ENCODE measurements around the gene UBD.

The UBD gene

DNA sequence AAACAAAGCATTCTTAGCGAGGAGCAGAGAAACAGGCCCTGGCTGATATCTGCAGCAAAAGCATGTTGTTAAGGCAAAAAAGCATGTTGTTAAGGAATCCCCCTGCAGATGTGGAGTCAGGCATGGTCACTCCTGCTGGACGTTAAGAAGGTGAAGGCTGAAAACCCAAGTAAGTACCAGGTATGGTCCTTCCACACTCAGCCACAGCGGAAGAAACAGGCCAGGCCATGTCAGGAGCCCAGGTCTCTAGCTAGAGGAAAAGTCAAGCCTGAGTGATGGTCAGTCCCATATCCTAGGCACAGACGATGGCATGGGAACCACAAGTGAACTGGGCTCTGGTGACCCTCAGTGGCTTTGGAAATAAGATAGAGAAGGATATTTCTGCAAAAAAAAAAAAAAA, 39.3 kb downstream of the UBD start:
- no peak for DNase-seq

DNA sequence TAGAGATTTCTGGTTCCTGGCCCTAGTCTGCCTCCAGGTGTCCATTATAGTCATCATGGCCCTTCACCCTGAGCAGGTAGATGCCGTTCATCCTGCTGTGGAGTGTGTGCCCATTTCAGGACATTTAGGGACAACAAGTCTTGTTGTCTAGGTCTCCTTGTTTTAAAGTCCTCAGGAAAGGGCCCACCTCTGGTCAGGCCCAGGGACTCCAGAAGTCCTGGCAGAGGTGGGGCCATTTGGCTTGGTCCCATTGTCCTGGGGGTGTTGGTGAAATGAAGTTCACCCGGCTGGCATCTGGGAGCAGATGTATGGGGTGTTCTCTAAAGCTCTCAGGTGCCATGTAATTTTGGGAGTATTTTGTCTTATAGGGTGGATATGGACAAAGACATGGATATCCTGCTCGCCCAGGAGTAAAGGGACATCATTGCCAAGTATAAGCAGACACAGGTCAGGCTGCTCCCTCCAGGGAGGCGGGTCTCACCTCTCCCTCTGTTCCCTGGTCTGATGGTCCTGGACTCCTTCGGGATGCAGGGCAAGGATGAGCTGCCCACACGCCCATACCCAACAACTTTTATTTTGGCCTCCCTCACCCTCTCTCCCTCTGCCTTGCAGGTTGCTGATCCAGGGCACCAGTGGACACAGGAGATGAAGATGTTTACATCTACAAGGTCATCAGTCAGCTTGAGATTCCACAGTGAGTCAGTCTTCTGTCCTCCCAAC, 40.1 kb downstream of the UBD start:
- DNase-seq, result no peak

DNA sequence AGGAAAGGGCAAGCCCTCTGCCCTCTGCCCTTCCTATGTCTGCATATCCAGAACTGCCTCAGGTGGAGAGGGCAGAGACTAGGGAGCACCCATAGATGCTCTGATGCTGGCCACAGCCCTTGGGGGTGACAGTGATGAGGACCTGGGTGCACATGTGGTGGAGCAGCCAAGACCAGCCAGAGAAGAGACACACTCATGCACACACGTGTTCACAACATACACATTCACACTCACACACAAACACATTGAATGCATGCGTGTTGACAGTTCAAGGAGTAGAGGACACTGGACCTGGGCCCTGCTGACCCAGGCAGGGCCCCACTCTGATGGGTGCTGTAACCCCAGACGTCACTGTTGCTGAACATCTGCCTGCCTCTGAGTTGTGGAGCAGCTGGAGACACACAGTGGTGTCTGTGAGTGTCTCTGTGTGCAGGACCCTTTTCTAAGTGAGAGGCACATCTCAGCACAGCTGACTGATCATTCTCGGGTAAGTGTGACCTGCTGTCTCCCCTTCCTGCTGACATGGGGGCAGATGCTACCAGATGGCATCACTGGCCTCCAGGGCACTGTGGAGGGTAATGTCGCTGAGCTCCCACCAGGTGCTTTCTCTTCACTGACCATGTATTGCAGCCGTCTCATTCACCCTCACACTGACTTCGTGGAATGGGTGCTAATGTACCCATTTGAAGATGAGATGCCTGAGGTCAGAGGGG, 41.6 kb downstream of the UBD start:
- no peak for DNase-seq

DNA sequence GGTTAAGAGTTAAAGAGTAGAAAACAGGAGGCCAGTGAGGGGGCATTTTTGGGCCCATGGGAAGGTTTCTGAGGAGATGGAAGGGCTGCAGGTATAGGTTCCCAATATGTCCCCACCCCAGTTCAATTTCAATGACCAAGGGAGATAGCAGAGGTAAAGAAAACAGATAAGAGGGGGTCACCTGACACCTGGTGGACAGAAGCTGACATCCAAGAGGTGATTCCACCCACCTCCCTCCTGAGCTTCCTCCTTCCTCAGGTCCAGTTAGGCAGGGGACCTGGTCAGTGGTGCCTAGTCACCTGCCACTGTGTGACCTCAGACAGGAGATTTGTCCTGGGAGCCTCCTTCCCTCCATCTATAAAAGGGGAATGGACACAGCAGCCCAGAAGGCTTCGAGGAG, 42.3 kb downstream of the UBD start:
- DNase-seq, result no peak

DNA sequence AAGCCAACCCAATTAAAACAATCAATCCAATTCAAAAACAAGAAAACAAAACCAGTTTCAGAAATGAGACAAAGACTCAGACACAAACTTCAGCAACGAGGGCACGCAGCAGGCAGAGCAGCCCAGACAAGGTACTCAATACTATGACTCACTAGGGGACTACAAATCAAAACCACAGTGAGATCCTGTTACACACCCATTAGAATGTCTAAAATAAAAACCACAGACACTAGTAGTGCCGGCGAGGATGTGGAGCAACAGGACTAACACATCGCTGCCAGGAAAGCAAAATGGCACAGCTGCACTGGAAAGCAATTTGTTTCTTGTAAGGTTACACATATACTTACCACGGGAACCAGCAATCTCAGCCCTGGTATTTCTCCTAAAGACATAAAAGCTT, 43.4 kb downstream of the UBD start:
- DNase-seq, result peak; percentile 79

DNA sequence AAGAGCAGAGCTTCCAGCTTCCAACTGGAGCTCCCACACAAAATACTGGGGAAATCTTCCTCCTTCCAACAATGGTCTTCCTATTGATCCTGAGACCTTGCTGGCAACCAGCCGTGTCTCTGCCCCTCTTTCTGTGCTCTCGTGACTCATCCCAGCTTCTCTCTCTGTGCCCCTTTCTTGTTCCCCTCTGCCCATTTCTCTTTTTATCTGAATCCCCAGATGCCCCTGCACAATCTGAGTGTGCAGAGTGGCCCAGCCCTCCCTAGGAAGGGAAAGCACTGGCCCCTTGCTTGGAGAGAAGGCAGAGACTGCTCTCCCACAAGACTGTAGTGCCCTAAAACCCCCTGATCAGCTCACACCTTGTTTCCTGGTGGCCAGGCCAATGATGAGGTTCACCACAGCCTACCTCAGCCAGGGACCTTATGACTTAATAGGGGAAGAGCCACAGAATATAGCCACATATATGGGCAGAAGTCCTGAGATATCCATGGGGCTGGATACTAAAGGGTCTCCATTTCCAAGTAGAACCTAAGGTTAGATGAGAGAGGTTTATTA, 48.7 kb downstream of the UBD start:
- DNase-seq, result no peak

DNA sequence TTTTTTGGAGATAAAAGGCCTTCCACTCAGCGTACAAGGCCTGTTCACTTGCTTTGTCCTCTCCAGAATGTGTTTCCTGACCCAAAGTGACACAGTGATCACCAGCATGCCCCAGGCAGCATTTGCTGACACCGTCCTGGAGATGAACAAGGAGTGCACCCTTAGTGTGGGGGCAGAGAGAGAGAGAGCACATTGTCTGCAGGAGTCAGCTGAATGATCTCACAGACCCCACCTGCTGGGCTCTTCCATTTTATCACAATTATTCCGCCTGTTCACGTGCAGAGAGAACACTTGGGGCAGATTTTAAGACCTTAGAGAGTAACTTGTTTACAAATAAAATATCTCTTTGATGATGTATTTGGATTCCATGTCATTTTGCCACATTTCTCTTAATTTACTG, 49.3 kb downstream of the UBD start:
- DNase-seq, result no peak

DNA sequence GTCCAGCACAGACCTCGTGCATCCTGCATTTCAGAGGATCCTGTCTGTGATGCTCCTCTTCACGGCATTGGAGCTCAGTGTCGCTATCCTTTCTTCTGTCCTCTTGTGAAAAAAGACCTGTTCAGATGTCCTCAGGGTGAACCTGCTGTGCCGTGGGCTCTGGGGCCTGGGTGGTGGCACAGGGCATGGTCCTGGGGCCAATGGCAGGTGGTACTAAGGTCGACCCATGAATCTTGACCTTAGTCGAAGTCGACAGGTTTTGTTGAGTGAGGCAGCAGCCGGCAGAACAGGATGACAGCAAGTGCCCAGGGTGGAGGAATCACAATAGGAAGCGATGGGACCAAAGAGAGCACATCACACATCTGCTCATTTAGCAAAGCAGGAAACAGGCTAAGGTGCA, 49.8 kb downstream of the UBD start:
- DNase-seq, result no peak

DNA sequence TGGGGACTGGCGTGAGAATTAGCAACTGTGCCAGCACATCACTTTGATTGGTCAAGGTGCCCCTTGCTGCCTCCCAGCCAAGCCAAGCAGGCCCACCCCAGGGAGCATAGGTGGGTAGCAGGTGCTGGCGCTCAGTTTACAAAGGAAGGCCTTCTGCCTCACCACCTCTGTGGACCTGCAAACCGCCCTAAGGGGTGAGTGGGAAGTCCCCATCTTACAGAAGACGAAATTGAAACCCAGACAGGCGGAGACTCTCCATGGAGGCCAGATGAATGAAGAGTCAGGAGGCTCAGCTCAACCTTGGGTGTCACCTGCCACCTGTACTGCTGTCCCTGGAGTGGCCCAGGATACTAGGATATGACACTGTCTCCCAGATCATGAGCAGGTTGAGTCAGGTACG, 50.3 kb downstream of the UBD start:
- DNase-seq, result peak; percentile 7

DNA sequence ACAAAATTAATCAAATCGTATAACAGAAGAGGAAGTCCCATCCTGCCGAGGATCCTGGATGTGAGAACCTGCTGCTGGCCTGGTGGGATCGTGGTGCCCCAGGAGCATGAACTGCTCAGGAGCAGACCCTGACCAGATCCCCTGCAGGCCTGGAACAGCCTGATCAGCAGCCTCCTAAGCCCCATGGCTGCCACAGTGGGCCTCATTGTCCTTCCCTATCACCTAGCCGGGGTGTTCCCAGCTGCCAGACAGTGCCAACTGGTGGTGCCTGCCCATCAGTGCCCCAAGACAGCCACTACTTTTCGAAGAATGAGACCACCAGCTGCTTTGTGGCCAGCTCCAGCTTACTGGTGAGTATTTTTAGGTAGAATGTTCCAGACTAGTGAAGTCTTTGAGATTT, 52.2 kb downstream of the UBD start:
- DNase-seq, result no peak

DNA sequence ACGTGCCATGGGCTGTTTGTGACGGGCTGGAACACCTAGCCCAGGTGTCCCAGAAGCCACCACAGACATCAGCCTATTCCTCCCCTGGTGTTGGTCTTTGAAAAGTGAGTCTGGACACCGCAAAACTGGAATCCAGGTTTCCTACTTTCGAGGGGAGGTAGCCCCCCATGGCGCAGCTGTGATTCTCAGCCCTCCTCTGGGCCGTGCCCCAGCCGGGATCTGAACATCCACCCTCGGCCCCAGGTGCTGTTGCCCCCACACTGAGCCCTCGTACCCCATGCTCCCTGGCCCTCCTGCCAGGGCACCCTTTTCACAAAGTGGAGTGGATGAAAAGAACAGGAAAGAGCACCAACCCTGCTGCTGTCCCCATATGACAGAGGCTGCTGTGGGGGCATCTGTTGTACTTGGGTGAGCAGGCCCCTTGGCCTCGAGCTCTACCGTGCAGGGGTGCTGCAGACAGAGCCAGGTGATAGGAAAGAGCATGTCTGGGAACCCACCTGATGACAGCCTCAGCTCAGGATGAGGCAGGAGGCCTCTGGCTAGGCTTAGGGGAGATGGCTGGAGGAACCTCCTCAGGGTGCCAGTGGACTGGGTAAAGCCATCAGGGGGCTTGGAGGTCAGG, 53.0 kb downstream of the UBD start:
- no peak for DNase-seq

DNA sequence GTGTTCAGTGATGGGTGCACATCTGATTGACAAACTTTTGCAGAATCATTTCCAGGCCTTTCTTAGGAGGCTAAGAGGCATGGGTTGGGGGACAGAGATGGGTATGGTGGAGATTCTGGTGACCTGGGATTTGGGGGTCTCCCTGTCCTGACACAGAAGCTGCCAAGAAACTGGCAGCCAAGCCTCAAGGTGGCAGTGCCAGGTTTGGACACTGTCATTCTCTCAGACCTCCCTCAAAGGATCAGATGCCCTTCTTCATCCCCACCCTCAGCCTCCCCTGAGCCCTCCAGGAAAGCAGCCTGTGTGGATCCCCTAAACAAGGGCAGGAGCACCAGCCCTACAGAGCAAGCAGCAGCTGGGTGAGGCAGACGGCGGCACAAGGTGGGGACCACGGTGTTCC, 53.7 kb downstream of the UBD start:
- DNase-seq, result no peak
